ENCODE measurements around the gene KRTAP10-3.

Gene KRTAP10-3, protein sequence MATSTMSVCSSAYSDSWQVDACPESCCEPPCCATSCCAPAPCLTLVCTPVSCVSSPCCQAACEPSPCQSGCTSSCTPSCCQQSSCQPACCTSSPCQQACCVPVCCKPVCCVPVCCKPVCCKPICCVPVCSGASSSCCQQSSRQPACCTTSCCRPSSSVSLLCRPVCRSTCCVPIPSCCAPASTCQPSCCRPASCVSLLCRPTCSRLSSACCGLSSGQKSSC

DNA sequence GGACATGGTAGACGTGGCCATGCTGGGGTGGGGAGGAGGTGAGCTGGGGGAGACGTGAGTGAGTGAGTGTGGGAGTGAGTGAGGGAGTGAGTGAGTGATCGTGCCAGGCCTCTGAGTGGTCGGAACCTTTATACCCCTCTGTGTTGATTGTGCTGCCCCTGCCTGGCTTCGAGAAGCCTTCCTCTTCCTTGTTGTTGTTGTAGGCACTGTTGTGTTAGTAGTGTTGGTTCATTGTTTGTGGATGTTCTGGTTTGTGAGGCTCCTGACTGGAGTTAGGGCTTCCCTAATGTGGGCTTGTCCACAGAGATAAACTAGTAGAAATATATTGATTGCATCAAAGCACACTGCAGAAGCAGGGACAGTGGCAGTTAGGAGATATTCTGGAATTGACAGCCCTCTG is at the start of gene KRTAP10-3:
TSS of gene KRTAP10-3 (minus strand) at position 101 of the 400 bp plus-strand sequence. CDS start at position 21, 80 bp downstream.
- Mint-ChIP-seq H3K36me3 (ENCODE audit: low read depth) (no peaks in the 10 kb centered on the region), H3K4me3 (no peak within 1 kb of the TSS), H3K27ac (no peak within 1 kb of the TSS), H3K4me1 (peaks cover 22% of the 10 kb centered on the region), H3K27me3 (ENCODE audit: low read depth, poor library complexity) (peaks cover 17% of the 10 kb centered on the region), H3K9me3 (peaks cover 31% of the 10 kb centered on the region)
- no peak for DNase-seq
- TF ChIP-seq, protein P1, sequence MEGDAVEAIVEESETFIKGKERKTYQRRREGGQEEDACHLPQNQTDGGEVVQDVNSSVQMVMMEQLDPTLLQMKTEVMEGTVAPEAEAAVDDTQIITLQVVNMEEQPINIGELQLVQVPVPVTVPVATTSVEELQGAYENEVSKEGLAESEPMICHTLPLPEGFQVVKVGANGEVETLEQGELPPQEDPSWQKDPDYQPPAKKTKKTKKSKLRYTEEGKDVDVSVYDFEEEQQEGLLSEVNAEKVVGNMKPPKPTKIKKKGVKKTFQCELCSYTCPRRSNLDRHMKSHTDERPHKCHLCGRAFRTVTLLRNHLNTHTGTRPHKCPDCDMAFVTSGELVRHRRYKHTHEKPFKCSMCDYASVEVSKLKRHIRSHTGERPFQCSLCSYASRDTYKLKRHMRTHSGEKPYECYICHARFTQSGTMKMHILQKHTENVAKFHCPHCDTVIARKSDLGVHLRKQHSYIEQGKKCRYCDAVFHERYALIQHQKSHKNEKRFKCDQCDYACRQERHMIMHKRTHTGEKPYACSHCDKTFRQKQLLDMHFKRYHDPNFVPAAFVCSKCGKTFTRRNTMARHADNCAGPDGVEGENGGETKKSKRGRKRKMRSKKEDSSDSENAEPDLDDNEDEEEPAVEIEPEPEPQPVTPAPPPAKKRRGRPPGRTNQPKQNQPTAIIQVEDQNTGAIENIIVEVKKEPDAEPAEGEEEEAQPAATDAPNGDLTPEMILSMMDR (IDR thresholded peaks at IDR 0.05), result no peak

DNA sequence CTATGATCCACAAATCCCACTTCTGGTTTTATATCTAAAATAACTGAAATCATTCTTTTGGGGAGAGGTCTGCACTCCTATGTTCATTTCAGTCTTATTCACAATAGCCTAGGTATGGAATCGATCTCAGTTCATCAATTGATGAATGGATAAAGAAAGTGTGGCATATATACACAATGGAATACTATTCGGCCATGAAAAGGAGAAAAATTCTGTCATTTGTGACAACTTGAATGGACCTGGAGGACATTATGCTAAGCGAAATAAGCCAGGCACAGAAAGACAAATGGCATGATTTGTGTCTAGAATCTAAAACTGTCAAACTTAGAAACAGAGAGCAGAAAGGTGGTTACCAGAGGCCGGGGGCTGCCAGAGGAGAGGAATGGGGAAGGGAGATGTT is 47.9 kb upstream of the KRTAP10-3 start:
- Mint-ChIP-seq H3K27me3 (ENCODE audit: low read depth, poor library complexity) (peaks cover 8% of the 10 kb centered on the region), H3K4me3 (no peak overlapping the region), H3K27ac (no peak overlapping the region), H3K36me3 (ENCODE audit: low read depth) (peaks cover 13% of the 10 kb centered on the region), H3K4me1 (peaks cover 5% of the 10 kb centered on the region), H3K9me3 (peaks cover 42% of the 10 kb centered on the region)
- DNase-seq, result no peak
- TF ChIP-seq, protein P1 (IDR thresholded peaks at IDR 0.05), result no peak

DNA sequence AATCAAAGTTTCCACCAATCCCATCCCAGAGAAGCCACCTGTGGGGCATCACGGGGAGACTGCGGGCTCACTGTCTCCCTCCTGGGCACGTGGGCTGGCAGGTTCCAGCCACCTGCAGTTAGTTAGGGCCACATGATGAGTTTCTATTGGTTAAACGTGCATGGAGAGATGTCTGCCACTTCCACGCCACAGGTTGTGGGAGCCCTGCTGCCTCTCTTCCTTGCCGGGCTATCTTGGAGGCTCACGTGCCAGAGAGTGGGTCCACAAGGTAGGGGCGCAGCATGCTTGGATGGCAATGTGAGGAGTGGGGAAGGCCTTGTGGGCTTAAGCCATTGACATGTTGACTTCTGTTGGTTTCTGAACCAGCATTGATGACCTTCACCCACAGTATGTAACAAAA is 45.3 kb upstream of the KRTAP10-3 start:
- H3K27ac Mint-ChIP-seq, result no peak overlapping the region
- no peak overlapping the region for H3K4me3 Mint-ChIP-seq
- H3K4me1 Mint-ChIP-seq, result peaks cover 18% of the 10 kb centered on the region
- peaks cover 6% of the 10 kb centered on the region for H3K27me3 Mint-ChIP-seq (ENCODE audit: low read depth, poor library complexity)
- TF ChIP-seq, protein P1 (IDR thresholded peaks at IDR 0.05), result no peak
- peaks cover 23% of the 10 kb centered on the region for H3K9me3 Mint-ChIP-seq
- no peak for DNase-seq
- H3K36me3 Mint-ChIP-seq (ENCODE audit: low read depth), result peaks cover 2% of the 10 kb centered on the region

GRCh38 chr21:44603109-44603875 is 44.7 kb upstream of the KRTAP10-3 start:
- Mint-ChIP-seq H3K4me1 (peaks cover 24% of the 10 kb centered on the region), H3K27ac (no peak overlapping the region), H3K36me3 (ENCODE audit: low read depth) (peaks cover 6% of the 10 kb centered on the region), H3K4me3 (no peak overlapping the region), H3K9me3 (peaks cover 26% of the 10 kb centered on the region), H3K27me3 (ENCODE audit: low read depth, poor library complexity) (peaks cover 6% of the 10 kb centered on the region)
- DNase-seq, result no peak
- TF ChIP-seq, protein P1 (IDR thresholded peaks at IDR 0.05), result no peak

GRCh38 chr21:44602463-44602850 is 43.9 kb upstream of the KRTAP10-3 start:
- H3K4me1 Mint-ChIP-seq, result peaks cover 30% of the 10 kb centered on the region
- no peak overlapping the region for H3K4me3 Mint-ChIP-seq
- DNase-seq, result no peak
- H3K9me3 Mint-ChIP-seq, result peaks cover 34% of the 10 kb centered on the region
- TF ChIP-seq, protein P1 (IDR thresholded peaks at IDR 0.05), result no peak
- no peak overlapping the region for H3K27ac Mint-ChIP-seq
- peaks cover 12% of the 10 kb centered on the region for H3K36me3 Mint-ChIP-seq (ENCODE audit: low read depth)
- H3K27me3 Mint-ChIP-seq (ENCODE audit: low read depth, poor library complexity), result peaks cover 9% of the 10 kb centered on the region
